ENCODE measurements around the gene LPP. TPM values are rescaled to one million over a fixed set of nuclear protein-coding genes. Genes with fewer than 3 reads are reported as not detected.

The LPP gene
- total and polyA plus RNA-seq, 8 donors: 4.9 to 84.4 (median 45.9) TPM

DNA sequence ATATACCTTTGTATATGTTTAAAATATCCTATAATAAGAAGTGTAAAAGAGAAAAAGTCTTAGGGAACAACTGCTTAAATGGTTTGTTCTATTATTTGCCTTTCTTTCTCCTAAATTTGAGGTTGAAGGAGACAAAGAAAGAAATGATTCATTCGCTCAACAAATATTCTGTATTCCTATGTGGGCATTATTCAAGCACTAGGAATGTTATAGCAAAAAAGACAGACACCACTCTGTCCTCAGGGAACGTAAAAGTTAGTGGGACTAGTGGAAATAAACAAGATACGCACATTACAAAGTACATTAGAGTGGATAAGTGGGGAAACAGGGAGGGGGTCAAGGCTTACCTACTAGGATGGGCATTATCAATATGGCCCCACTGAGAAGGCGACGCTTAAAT, 332.2 kb downstream of the LPP start:
- H3K27ac ChIP-seq: no peak overlapping the region
- peaks cover 0 to 8% (median 0%) of the 10 kb centered on the region in 3 donors for H3K36me3 ChIP-seq
- H3K9me3 ChIP-seq: no peaks in the 10 kb centered on the region
- WGBS, 2 donors: 98% methylated on average over 5 of the region's 5 CpGs
- TF ChIP-seq, protein P1, sequence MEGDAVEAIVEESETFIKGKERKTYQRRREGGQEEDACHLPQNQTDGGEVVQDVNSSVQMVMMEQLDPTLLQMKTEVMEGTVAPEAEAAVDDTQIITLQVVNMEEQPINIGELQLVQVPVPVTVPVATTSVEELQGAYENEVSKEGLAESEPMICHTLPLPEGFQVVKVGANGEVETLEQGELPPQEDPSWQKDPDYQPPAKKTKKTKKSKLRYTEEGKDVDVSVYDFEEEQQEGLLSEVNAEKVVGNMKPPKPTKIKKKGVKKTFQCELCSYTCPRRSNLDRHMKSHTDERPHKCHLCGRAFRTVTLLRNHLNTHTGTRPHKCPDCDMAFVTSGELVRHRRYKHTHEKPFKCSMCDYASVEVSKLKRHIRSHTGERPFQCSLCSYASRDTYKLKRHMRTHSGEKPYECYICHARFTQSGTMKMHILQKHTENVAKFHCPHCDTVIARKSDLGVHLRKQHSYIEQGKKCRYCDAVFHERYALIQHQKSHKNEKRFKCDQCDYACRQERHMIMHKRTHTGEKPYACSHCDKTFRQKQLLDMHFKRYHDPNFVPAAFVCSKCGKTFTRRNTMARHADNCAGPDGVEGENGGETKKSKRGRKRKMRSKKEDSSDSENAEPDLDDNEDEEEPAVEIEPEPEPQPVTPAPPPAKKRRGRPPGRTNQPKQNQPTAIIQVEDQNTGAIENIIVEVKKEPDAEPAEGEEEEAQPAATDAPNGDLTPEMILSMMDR (IDR thresholded peaks at IDR 0.05): no peak
- no peak overlapping the region for H3K4me3 ChIP-seq
- intact Hi-C loops (cut with DNase I): no loop called here
- FAIRE-seq: no peak
- no peak for ATAC-seq
- no peaks in the 10 kb centered on the region for H3K4me1 ChIP-seq
- DNase-seq: no peak
- no peaks in the 10 kb centered on the region for H3K27me3 ChIP-seq

DNA sequence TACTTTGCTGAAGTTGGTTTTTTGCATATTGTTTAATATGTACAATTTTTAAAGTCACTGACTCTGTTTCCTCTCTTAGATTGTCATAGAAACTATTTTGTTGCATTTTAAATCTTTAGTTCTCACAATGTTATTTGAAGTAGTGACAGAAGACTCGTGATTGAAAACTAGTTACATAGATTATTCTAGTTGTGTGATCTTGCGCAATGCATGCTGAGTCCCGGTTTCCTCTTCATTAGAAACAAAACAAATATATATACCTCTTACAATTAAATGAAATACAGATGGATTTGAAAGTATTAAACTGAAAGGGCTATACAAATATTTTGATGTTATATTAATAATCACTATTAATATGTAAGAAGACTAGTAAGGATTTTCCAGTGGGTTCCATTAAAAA, 333.0 kb downstream of the LPP start:
- H3K9me3 ChIP-seq: no peaks in the 10 kb centered on the region
- intact Hi-C loops (cut with DNase I): no loop called here
- DNase-seq (no peak), FAIRE-seq (no peak), ATAC-seq (no peak)
- no peak overlapping the region for H3K4me3 ChIP-seq
- TF ChIP-seq, protein P1 (IDR thresholded peaks at IDR 0.05): no peak
- no peaks in the 10 kb centered on the region for H3K27me3 ChIP-seq
- no peak overlapping the region for H3K27ac ChIP-seq
- no peaks in the 10 kb centered on the region for H3K4me1 ChIP-seq
- 86 to 87% methylated on average over 3 of the region's 3 CpGs for WGBS, 2 donors
- H3K36me3 ChIP-seq: peaks cover 0 to 8% (median 0%) of the 10 kb centered on the region in 3 donors

DNA sequence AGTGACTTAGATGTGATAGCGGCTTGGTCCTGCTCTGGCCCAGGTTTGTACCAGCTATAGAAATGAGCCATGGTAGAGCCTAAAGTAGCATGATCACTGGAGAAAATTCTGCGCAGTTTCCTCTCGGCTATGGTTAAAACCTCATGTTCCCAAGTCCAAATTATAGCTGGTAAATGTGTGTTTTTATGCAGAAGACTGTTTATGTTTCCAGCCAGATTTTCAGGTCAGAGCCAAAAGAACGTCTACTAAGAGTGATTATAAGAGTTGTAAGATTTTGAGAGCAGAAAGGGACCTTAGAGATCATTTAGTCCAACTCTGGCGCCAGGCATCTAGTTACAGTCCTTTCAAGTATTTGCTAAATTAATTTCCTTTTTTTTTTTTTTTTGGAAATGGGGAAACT, 333.7 kb downstream of the LPP start:
- H3K36me3 ChIP-seq: peaks cover 0 to 8% (median 0%) of the 10 kb centered on the region in 3 donors
- TF ChIP-seq, protein P1 (IDR thresholded peaks at IDR 0.05): no peak
- no peak for ATAC-seq
- no peaks in the 10 kb centered on the region for H3K27me3 ChIP-seq
- DNase-seq: no peak
- no peaks in the 10 kb centered on the region for H3K9me3 ChIP-seq
- WGBS, 2 donors: 94 to 96% methylated on average over 5 of the region's 5 CpGs
- no peak overlapping the region for H3K27ac ChIP-seq
- intact Hi-C loops (cut with DNase I): no loop called here
- H3K4me3 ChIP-seq: no peak overlapping the region
- H3K4me1 ChIP-seq: no peaks in the 10 kb centered on the region
- FAIRE-seq: no peak

DNA sequence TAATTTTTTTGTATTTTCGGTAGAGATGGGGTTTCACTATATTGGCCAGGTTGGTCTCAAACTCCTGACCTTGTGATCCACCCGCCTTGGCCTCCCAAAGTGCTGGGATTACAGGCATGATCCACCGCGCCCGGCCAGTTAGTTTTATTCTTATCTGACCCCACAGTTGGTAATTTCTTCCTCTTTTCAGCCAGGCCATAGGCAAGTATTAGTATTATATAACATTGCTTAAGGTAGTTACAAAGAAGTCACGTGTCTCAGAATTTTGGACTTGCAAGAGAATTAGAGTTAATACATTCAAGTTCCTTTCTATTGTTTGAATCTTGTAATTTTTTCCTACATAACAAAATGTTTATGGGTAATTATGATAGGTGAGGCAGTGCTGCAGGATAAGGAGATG, 334.8 kb downstream of the LPP start:
- Histone ChIP-seq H3K36me3 (peaks cover 0 to 8% (median 0%) of the 10 kb centered on the region in 3 donors), H3K9me3 (no peaks in the 10 kb centered on the region), H3K4me1 (no peaks in the 10 kb centered on the region), H3K27me3 (no peaks in the 10 kb centered on the region), H3K4me3 (no peak overlapping the region), H3K27ac (no peak overlapping the region)
- intact Hi-C loops (cut with DNase I): no loop called here
- TF ChIP-seq, protein P1 (IDR thresholded peaks at IDR 0.05): no peak
- WGBS, 2 donors: 95 to 96% methylated on average over 6 of the region's 6 CpGs
- FAIRE-seq (no peak), DNase-seq (no peak), ATAC-seq (no peak)

DNA sequence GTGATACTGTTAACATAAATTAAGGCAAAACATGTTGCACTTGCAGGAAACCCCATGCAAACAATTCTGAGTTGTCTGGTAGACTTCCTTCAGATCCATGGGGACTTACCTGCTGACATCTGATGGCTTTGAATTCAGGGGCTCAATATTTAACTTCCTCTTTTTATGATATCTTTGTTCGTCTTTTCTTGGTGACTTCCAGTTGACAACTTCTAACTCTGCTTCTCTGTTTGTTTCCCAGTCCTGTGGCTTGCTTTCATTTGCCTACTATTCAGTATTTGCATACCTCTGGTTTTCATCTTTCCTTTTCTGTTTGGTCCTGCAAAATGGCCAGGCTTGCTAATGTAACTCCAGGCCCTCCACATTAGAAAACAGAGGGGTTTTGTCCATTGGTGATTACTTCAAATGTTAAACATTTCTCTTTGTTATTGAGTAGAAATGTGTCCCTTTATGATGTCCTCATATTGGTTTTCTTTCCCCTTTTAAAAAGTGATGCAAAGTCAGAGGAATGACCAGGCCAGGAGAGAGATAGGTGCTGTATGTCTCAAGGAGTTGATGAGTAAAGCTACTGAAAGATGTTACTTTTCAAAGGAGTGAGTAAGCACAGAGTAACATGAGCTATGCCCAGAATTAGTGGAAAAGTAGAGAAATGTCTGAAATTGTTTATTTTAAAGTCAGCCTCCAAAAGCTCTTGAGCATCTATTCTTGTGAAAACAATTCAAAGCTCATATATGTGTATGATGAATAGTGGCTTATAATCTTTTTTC, 335.9 kb downstream of the LPP start:
- no peak for FAIRE-seq

More for the DNA sequence above, 335.9 kb downstream of the LPP start:
- Histone ChIP-seq H3K9me3 (no peaks in the 10 kb centered on the region), H3K27me3 (no peaks in the 10 kb centered on the region), H3K27ac (no peak overlapping the region), H3K4me3 (no peak overlapping the region), H3K36me3 (peaks cover 0 to 5% (median 0%) of the 10 kb centered on the region in 3 donors), H3K4me1 (no peaks in the 10 kb centered on the region)
- DNase-seq: no peak
- intact Hi-C loops (cut with DNase I): no loop called here
- 76 to 86% methylated on average over 1 of the region's 1 CpG for WGBS, 2 donors
- TF ChIP-seq, protein P1 (IDR thresholded peaks at IDR 0.05): no peak
- ATAC-seq: no peak
